ENCODE measurements around the gene FERD3L. TPM values are rescaled to one million over a fixed set of nuclear protein-coding genes. Genes with fewer than 3 reads are reported as not detected.
"Not testable (repeated sequence)": the region's sequence is repeated elsewhere in the genome, so short reads cannot be mapped to it uniquely, and the experiment has no call there.

Gene FERD3L, protein sequence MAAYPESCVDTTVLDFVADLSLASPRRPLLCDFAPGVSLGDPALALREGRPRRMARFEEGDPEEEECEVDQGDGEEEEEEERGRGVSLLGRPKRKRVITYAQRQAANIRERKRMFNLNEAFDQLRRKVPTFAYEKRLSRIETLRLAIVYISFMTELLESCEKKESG
- total RNA-seq, result not detected

DNA sequence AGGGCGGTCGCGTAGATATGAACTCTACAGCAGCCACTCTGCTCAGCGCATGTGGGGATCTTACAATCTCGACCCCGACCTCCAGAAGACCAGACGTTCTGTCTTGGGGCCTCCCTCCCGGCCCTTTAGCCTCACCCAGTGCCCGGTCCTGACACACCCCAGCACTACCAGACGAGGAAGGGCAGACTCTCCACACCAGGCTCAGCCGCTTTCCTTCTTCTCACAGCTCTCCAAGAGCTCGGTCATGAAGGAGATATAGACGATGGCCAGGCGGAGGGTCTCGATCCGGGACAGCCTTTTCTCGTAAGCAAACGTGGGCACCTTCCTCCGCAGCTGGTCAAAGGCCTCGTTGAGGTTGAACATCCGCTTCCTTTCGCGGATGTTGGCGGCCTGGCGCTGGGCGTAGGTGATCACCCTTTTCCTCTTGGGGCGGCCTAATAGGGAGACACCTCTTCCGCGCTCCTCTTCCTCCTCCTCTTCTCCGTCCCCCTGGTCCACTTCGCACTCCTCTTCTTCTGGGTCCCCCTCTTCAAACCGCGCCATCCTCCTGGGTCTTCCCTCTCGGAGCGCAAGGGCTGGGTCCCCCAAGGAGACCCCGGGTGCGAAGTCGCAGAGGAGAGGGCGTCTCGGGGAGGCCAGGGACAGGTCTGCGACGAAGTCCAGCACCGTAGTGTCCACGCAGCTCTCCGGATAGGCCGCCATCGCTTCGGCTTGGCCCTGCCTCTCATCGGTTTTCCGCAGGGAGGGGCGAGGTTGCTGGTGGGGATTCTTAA is at the start of gene FERD3L:
Gene FERD3L (minus strand): TSS at position 761 of the 773 bp plus-strand sequence. CDS start 59 bp downstream, at position 702.
- CTCF ChIA-PET, result no interaction called here

DNA sequence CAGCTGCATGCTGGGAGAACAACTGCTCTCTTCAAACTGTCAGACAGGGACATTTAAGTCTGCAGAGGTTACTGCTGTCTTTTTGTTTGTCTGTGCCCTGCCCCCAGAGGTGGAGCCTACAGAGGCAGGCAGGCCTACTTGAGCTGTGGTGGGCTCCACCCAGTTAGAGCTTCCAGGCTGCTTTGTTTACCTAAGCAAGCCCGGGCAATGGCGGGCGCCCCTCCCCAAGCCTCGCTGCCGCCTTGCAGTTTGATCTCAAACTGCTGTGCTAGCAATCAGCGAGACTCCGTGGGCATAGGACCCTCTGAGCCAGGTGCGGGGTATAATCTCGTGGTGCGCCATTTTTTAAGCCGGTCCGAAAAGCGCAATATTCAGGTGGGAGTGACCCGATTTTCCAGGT is 49.2 kb upstream of the FERD3L start:
- POLR2A ChIA-PET, CTCF ChIA-PET: not testable (repeated sequence)

More for the DNA sequence above, at the start of gene FERD3L:
- POLR2A ChIA-PET, result no interaction called here

DNA sequence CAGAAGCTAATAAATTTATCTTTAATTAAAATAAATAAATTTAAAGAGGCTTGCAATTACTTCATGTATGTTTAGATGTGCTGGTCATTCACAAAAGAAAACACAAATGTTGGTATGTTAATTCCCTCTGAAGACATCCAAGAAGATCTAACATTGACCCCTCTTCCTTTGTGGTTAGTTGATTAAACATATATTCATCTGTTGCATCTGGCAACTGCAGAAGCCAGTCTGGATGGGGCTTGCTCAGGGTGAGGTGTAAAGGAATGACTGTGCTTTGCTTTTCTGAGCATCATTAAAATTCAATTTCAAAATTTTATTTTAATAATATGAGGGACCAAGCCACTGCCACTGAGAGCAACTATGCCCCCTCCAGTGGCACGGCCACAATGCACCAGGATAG is 36.4 kb upstream of the FERD3L start:
- ChIA-PET POLR2A (no interaction called here), CTCF (no interaction called here)

DNA sequence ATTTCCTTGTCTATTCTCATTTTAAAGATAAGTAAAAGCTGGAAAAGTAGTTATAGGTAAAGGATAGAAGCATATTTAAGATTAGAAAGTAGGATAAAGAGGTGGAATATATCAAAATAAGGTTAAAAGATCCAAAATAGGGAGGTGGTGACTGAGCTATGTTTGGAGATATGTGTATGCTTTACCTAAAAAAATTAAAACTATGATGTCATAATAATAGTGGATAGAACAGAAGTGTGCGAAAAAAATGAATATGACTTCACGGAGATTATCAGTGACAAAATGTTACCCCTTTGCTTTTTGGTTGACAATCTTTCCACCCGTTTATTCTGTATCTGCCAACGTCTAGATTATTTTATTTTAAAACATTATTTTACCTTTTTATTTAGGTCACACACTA is 33.4 kb upstream of the FERD3L start:
- ChIA-PET CTCF (no interaction called here), POLR2A (no interaction called here)

DNA sequence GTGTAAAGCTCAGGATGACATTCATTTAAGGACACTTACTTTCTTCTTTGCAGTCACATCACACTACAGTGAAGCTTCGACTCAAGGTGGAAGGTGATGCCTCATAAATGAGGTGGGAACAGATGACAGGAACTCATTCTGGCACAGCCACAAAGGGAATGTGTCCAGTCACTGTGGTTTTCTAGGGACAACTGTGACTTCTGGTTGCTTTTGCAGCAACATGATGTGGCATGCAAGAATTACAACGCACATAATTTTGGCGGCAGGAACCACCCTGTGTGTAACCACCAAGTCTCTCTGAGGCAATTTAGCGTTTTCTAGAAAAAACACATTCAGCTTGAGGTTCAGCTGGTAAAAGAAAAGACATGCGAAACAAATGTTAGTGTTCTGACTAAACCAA is 32.0 kb upstream of the FERD3L start:
- POLR2A ChIA-PET, result no interaction called here
- CTCF ChIA-PET, result no interaction called here

DNA sequence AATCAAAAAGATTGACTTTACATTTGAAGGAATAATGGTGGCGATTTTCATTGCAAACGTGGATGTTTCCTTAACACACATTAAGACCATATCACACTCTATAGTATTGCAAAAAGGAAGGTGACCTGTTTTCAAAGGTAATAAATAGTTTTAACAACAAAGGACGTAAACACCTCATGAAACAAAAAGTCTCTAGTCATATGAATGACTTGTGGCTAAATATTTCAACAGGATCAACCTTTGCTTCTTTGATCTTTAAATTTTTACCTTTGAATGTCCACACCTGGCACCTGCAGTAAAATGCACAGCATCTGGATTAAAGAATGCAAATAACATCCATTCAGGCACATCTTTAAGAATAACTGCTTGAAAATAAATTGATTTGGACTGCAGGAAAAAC is 30.0 kb upstream of the FERD3L start:
- POLR2A ChIA-PET, result no interaction called here

DNA sequence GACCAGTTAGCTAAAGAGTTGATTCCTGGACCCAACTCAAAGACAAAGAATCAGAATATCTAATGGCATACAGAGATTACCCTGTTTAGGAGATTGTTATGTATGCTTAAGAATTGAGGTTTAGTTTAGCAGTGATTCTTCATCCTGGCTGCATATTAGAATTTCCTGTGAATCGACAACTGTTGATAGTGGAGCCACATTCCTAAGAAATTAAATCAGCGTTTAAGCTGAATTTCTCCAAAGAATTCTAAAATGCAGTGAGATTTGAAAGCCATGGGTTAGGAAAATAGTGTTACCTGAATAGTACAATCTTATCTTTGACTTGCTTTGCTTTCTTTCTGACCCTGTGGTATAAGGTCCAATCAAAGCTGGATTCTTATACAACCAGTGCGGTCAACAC is 16.4 kb upstream of the FERD3L start:
- ChIA-PET POLR2A (no interaction called here), CTCF (no interaction called here)

More for the DNA sequence above, 30.0 kb upstream of the FERD3L start:
- CTCF ChIA-PET, result no interaction called here

DNA sequence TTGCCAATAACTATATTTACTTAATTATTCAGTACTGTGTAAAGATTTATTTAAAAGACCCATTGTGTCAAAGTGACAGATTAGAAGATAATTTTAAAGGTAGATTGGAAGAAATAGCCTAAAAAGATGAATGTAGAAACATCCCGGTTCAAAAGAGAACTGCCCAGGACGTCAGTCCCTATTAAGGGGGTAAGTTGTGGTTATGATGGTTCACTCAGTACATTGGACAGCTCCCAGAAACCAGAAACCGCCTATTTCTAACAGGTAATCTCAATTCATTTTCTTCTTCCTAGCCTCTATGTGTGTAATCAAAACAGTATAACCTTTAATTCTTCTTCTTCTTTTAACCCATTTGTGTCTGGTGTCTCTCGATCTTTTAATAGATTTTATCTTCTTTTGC is 1.5 kb upstream of the FERD3L start:
- CTCF ChIA-PET, result no interaction called here
- POLR2A ChIA-PET, result no interaction called here

DNA sequence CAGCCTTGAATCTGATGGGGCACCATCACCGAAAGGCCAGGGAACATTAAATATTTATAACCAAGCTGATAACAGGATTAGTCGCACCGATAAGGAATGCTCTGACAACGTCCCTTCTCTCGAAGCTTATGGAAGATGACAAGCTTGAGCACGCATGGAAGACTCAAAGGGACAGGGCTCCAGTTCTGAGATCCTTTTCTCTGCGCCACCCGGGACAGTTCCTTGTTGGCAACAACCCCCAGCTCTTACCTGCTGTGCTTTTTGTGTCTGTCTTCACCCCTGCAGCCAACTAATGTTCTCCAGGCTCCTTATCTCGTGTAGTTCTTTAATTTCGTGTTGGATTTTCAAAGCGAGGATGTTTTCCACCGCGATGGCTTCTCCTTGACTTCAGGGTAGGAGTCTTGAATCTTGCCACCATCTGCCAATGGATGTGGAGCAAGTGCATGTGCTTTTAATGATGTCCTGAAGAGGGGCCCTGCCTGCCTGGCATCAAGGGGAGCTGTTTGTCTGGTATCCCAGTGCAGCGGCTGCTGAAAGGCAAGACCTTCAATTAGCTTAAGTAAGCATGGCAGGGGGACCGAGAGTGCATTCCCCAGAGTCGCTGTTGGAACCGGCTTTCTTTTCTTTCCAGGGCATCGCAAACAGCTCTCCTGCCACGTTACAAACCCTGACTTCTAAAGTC is 354 bp upstream of the FERD3L start:
- CTCF ChIA-PET, result no interaction called here
- POLR2A ChIA-PET, result no interaction called here

DNA sequence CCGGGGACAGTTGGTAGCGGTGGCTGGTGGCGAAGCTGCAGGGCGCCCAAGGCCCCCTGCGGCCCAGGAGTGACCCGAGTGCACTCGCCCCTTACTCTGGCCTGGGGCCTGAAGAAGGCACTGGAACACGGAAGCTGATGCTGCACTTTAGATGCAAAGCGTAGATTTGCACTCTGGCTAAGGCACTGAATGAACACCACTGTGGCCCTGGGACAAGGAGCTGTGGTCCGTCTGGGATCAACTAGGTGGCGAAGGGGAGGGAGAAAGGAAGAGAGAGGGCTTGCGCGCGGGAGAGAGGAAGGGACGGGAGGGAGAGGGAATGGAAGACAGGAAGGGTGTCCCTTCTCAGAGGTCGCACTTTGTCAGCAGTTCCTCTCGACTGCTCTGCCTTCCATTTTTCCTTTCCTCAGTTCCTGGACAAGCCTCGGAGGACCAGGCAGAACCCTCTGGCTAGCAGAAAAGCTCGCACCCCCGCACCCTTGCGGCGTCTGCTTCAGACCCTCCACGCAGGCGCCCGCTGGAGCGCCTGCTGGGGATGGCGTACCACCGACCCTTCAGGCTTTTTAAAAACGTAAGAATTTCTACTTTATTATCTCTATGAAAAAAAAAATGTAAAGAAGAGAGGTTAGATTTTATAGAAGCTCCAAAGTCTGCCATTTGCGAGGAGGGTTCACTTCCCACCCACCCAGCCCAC is 1.2 kb downstream of the FERD3L start:
- ChIA-PET POLR2A (no interaction called here), CTCF (no interaction called here)

DNA sequence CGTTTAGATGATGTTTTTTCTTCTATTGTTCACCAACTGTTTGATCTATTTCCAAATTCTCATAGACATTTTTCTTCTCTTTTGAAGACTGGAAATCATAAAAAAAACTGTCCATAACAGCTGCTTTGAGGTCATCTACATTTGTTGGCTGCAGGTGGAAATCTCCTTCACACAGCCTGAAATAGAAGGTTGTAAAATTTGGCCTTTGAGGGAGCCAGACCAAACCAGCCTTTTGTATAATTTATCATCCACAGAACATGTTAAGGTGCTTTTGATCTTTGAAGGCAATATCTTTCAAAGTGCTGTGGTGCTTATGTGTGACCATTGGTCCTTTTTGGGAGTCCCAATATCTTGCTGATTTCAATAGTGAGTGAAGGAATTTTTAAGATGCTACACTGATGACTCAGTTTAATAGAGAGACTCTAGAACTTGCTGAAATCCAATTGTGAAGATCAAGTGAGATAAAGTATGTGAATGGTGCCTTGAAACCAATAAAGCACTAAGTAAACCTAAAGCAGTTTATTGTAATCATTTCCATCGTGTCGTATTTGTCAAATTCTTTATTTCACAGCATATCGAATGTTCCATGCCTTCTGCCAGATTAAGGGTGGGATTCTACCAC is 5.4 kb downstream of the FERD3L start:
- ChIA-PET CTCF (no interaction called here), POLR2A (no interaction called here)

DNA sequence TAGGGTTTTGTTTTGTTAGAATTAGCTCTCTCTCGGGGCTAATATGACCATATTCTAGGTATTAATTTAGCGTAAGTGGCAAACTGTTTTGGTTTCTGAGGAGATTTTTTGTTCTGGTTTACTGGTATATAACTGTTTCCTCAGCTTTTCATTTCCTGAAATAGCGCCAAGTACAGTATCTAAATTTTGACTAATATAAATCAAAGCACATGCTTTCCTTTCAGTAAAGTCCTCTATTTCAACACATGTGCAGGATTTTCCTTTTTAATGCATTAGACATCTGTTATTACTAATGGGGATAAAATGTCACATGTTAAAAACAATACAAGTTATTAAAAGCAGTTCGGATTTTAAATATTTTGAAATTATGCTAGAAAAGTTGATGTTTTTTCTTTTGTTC is 11.3 kb downstream of the FERD3L start:
- ChIA-PET POLR2A (no interaction called here), CTCF (no interaction called here)

DNA sequence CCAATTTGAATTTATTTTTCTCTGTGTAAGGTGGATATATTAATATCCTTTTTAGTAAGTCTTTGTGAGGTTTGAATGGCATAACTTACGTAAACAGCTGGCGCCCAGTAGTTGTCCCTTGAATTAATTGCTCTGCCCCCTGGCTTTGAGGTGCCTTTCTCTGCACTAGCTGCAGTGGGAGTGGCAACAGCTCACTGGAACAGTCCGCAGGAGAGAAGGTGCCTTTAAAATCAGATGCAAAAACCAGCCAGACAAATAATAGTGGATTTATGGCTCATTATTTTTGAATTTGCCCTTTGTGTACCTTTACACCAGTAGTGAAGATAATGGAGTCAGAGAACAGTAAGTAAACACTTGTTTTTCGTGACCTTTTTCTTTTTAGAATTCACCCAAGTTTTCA is 11.8 kb downstream of the FERD3L start:
- POLR2A ChIA-PET, result no interaction called here
- CTCF ChIA-PET, result no interaction called here

DNA sequence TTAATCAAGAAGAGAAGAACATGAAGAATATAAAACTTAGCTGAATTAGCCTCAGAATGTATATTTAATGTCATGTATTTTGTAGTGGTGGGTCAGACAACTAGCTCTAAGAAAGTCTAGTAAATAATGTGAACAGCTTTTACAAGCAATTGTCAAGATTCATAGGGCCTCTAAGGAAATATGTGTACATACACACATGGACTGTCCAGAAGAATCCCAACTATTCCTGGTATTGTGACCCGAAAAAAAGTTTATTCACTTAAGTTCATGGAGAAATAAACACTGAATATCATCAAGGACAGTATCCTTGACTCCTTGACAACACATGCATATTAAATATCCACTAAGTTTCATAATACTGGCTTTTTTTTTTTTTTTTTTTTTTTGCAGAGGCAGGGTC is 16.4 kb downstream of the FERD3L start:
- ChIA-PET CTCF (no interaction called here), POLR2A (no interaction called here)

DNA sequence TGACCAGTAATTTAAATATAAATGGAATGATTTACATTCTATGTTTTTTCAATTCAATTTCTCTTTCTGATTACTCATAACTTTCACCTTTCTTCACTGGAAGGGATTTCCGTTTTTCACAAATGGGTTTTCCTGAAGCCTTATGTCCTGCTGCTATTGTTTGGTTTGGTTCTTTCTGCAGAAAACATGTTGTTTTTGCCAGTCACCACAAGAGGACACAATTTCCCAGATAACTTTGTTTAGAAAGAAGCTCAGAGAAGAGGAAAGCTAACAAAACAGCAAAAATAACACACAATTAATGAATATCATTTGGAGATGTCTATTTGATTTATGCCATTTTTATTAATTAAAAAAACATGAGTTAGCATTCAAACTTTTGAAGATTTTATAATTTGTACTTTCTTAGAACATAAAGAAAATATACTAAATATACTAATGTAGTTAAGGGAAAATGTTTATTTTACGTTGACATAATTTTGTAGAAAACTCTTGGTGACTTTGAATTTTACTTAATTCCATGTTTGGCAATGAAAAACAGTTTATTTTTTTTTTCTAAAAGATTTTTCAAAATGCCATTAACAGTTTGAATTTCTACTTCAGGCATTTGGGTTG is 23.1 kb downstream of the FERD3L start:
- POLR2A ChIA-PET, result no interaction called here
- CTCF ChIA-PET, result no interaction called here

DNA sequence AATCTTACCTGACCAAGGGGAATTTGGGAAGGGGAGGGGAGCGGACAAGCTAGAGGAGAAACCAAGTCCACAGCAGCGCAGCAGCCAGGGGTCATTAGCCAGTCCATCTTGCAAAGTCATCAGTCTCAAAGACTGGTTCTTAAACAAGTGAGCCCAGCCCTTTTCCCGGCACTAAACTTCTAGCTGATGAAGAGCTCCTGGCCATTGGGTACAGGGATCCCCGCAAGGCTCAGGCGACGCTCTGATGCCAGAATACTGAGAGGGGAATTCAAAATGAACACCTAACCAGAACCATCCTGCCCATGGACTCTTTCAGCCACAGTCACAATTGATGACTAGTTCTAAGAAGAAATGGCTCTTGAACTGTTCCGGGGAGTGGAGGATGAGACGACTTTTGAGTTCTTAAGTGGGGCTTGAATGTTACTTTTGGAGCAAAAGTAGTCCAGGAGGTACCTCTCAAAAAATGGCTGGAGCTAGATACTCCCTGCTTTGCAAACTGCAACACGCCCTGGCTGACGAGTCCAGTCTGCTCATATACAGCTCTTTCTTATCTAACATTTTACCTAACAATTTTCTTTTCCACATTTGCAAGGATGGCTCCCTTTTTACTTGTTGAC is 25.2 kb downstream of the FERD3L start:
- POLR2A ChIA-PET, result no interaction called here
- CTCF ChIA-PET, result no interaction called here

DNA sequence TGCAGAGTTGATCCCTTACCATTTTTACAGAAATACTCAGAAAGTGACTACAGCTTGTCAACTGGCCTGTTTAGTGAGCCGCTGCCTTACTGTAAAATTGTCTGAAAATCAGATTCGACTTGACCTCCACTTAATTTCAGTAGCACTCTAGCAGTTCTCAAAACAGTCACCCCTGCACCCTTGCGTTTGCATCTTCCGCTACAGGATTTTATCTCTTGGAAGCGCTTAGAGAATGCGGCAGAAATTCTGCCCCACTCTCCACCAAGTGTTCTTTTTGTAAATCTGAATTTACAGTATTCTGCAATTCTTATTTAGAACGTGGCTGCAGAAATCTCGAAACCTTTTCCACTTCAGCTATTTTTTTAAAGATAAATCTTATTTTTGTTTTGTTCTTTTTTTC is 25.8 kb downstream of the FERD3L start:
- ChIA-PET CTCF (no interaction called here), POLR2A (no interaction called here)

DNA sequence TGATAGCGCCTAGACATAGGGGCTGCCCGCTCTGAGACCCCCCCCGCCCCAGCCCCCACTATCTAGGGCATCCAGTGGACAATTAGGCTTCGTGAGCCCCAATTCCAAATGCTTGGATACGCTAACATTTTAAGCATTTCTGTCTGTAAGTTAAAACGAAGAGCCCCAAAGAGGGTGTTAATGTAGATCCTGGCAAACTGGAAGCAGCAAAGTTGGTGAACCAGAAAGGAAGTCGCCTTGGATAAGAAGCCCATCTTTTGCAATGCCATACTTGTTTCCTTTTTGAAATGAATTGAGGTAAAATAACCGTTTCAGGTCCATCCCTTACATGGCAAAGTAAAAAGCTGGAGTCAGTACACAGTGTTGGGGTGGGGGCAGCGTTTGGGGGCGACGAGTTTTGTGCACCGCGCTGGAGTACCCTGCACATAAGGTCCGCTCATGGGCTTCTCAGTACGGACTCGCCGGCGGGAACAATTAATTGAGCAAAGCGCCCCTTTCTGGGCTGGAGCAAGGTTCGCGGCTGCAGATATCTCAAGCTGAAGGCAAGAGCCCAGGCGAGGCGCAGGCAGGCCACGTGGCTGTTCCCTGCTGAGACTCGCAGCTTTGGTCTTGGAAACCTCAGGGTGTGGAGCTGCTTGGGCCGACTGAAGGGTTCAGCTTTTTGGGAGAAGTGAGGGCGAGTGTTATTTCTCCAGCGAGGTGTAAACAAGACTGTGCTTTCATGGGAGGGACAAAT is 26.4 kb downstream of the FERD3L start:
- POLR2A ChIA-PET, result no interaction called here
- CTCF ChIA-PET, result no interaction called here

DNA sequence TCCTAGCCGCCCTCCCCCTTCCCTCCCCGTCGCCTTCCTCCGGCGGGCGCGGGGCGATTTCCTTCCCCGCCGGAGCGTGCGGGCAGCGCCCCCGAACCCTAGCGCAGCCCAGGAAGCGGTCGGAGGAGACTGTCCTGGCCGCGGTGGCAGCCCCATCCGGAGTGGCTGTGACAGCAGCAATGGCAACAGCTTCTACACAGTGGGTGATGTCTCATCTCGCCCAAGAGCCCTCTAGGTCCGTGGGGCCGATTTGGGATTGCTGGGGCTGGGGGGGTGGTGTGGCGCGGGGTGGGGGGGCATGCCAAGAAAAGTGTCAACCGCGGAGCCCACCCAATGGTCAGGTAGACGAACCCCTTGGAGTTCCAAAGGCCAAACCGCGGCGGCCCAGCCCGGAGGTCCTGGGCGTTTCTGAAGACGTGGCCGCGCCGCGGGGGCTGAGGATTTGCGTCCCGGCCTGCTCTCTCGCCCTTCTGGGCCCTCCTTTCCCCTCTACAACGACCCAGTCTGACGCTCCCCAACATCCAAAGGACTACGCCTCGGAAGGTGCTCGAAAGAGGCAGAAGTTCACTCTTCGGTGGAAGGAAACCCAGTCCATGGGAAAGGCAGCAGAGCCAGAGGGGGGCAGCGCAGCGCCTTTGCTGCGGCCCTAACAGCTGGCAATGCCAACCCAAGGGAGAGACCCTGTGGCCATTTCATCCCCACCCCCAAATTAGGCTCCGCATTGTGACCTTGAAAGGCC is 27.2 kb downstream of the FERD3L start:
- CTCF ChIA-PET, result no interaction called here
- POLR2A ChIA-PET, result no interaction called here
